SK-N-SH (cell line): ENCODE data around the gene ITPRID1. TPM values are rescaled to one million over a fixed set of nuclear protein-coding genes. Genes with fewer than 3 reads are reported as not detected.

Source experiments
- CTCF ChIA-PET: fragments of 300-600, 350-600 bp; formaldehyde crosslinking; extraction: SDS; loops from one replicate; lab custom pipeline; 2021; lab: Yijun Ruan, JAX
- POLR2A ChIA-PET: fragments of 350-600 bp; sonication (Branson Sonifier 250); formaldehyde crosslinking; extraction: SDS; loops from one replicate; lab custom pipeline; 2020; ENCODE audit warnings: antibody characterized with exemption, inconsistent platforms; lab: Yijun Ruan, JAX
- DNase-seq: peaks from one replicate; pipeline ENCODE4 v3.0.0; 2012
- H2AFZ ChIP-seq: fragments of 200-600 bp; sonication (generic); 2 replicates; pipeline ENCODE4 v1.8.1; 2016; ENCODE audit warnings: antibody characterized with exemption, mild to moderate bottlenecking, low read depth
- H3F3A ChIP-seq: fragments of 200-600 bp; sonication (generic); replicated peaks from 2 replicates; pipeline ENCODE3; 2016; ENCODE audit warnings: antibody characterized with exemption, mild to moderate bottlenecking; ENCODE audit not compliant: insufficient read depth
- H3K27ac ChIP-seq, 2 experiments: fragments of 200-500 bp in 1 of 2; fragments of 200-600 bp in 1 of 2; sonication (Bioruptor generic) in 1 of 2; sonication (generic), shearing (Covaris generic) in 1 of 2; 2 replicates each; pipeline versions ENCODE4 v1.5.1 to v1.6.1; 2014 to 2016; ENCODE audit warnings: low read depth in 2 of 2, inconsistent platforms in 1 of 2, low read length in 1 of 2, mild to moderate bottlenecking in 1 of 2, mixed read lengths in 1 of 2
- H3K27me3 ChIP-seq: fragments of 200-600 bp; sonication (generic), shearing (Covaris generic); 2 replicates; pipeline ENCODE4 v1.6.1; 2016; ENCODE audit warnings: mixed run types; ENCODE audit not compliant: insufficient read depth
- H3K36me3 ChIP-seq, 2 experiments: fragments of 200-500 bp in 1 of 2; fragments of 200-600 bp in 1 of 2; sonication (Bioruptor generic) in 1 of 2; sonication (generic) in 1 of 2; replicated peaks in 1 of 2; 2 replicates each; pipeline versions ENCODE3 to v1.5.1; 2014 to 2016; ENCODE audit warnings: low read length in 1 of 2, mild to moderate bottlenecking in 1 of 2; ENCODE audit not compliant: insufficient read depth in 2 of 2, control insufficient read depth in 1 of 2
- H3K4me1 ChIP-seq, 2 experiments: fragments of 200-500 bp in 1 of 2; fragments of 200-600 bp in 1 of 2; sonication (Bioruptor generic) in 1 of 2; sonication (generic), shearing (Covaris generic) in 1 of 2; 2 replicates each; pipeline versions ENCODE4 v1.5.1 to v1.6.1; 2014 to 2016; ENCODE audit warnings: low read depth in 1 of 2, low read length in 1 of 2, mixed run types in 1 of 2; ENCODE audit not compliant: insufficient read depth in 2 of 2, control insufficient read depth in 1 of 2
- H3K4me2 ChIP-seq: fragments of 200-600 bp; sonication (generic), shearing (Covaris generic); 2 replicates; pipeline ENCODE4 v1.6.1; 2017; ENCODE audit warnings: mixed run types
- H3K4me3 ChIP-seq, 2 experiments: fragments of 200-500 bp in 1 of 2; fragments of 200-600 bp in 1 of 2; sonication (Bioruptor generic) in 1 of 2; sonication (generic), shearing (Covaris generic) in 1 of 2; 2 replicates each; pipeline versions ENCODE4 v1.5.1 to v1.8.1; 2014 to 2016; ENCODE audit warnings: low read depth in 2 of 2, inconsistent platforms in 1 of 2, low read length in 1 of 2, mild to moderate bottlenecking in 1 of 2, mixed read lengths in 1 of 2, moderate library complexity in 1 of 2
- H3K79me2 ChIP-seq: fragments of 200-600 bp; sonication (generic); 2 replicates; pipeline ENCODE4 v1.8.1; 2017; ENCODE audit warnings: mild to moderate bottlenecking; ENCODE audit not compliant: insufficient read depth
- H3K9ac ChIP-seq: fragments of 200-600 bp; sonication (generic); 2 replicates; pipeline ENCODE4 v1.6.1; 2017; ENCODE audit warnings: mixed run types
- H3K9me2 ChIP-seq: fragments of 200-600 bp; sonication (generic); 2 replicates; pipeline ENCODE4 v1.6.1; 2017; ENCODE audit warnings: mixed run types
- H3K9me3 ChIP-seq: fragments of 200-600 bp; sonication (generic); 2 replicates; pipeline ENCODE4 v1.6.1; 2017; ENCODE audit warnings: mixed run types, mild to moderate bottlenecking, moderate library complexity
- H4K20me1 ChIP-seq: fragments of 200-600 bp; sonication (generic); 2 replicates; pipeline ENCODE4 v1.6.1; 2017; ENCODE audit warnings: mild to moderate bottlenecking, mixed run types; ENCODE audit not compliant: insufficient read depth
- EP300 ChIP-seq, 2 experiments: IDR thresholded peaks; 2 replicates each; pipeline versions ENCODE4 v1.4.0 to v1.6.1; 2012; ENCODE audit warnings: borderline replicate concordance in 1 of 2, low read depth in 1 of 2, low read length in 1 of 2
- FOSL2 ChIP-seq: IDR thresholded peaks from 2 replicates; pipeline ENCODE4 v1.4.0; 2012; ENCODE audit warnings: low read depth, mild to moderate bottlenecking, moderate library complexity, borderline replicate concordance
- FOXJ3 ChIP-seq: sonication (generic); formaldehyde crosslinking; IDR thresholded peaks from 2 replicates; pipeline ENCODE4 v1.5.1; 2020; ENCODE audit warnings: mild to moderate bottlenecking, missing genetic modification reagents
- MXI1 ChIP-seq: IDR thresholded peaks from 2 replicates; pipeline ENCODE4 v1.6.1; 2012; ENCODE audit warnings: mild to moderate bottlenecking, low read depth, low read length, improper control_type of control experiment
- NFIC ChIP-seq: IDR thresholded peaks from 2 replicates; pipeline ENCODE4 v1.4.0; 2012; ENCODE audit warnings: borderline replicate concordance
- NRF1 ChIP-seq: IDR thresholded peaks from 2 replicates; pipeline ENCODE4 v1.6.1; 2012; ENCODE audit warnings: low read depth, mild to moderate bottlenecking, low read length
- PBX3 ChIP-seq: IDR thresholded peaks from 2 replicates; pipeline ENCODE4; 2012
- RAD21 ChIP-seq: IDR thresholded peaks from 2 replicates; pipeline ENCODE4 v1.6.1; 2012; ENCODE audit warnings: mild to moderate bottlenecking, low read length
- RCOR1 ChIP-seq: fragments of 150-350 bp; IDR thresholded peaks from 2 replicates; pipeline ENCODE4 v1.6.1; 2017; ENCODE audit warnings: antibody characterized with exemption, low read length
- REST ChIP-seq: IDR thresholded peaks from 2 replicates; pipeline ENCODE4 v1.6.1; 2012; ENCODE audit warnings: mild to moderate bottlenecking, low read depth, low read length, moderate library complexity
- RFX5 ChIP-seq: IDR thresholded peaks from 2 replicates; pipeline ENCODE4 v1.6.1; 2012; ENCODE audit warnings: mild to moderate bottlenecking, improper control_type of control experiment, low read length
- TAF1 ChIP-seq: IDR thresholded peaks from 2 replicates; pipeline ENCODE4 v1.6.1; 2012; ENCODE audit warnings: low read depth, mild to moderate bottlenecking, low read length, moderate library complexity, borderline replicate concordance
- TEAD4 ChIP-seq: IDR thresholded peaks from 2 replicates; pipeline ENCODE4 v1.4.0; 2012; ENCODE audit warnings: mild to moderate bottlenecking, borderline replicate concordance; ENCODE audit not compliant: insufficient read depth
- YY1 ChIP-seq: IDR thresholded peaks from 2 replicates; pipeline ENCODE4 v1.4.0; 2012; ENCODE audit warnings: low read depth, mild to moderate bottlenecking
- WGBS: methylation state at CpG from one replicate; pipeline ENCODE4 v1.1.6; 2017; ENCODE audit warnings: low lambda C conversion rate; 5-methylcytosine and 5-hydroxymethylcytosine counted together
- polyA plus RNA-seq, 3 experiments: library from polyadenylated mRNA; depleted of rRNA; stranded (reverse); fragments of >200 nt; gene quantifications; 2 replicates each; pipeline ENCODE4 v1.2.3, GENCODE V29; 2012

ITPRID1 gene
- polyA plus RNA-seq, 1 of the 3 experiments (the other 2 are of a cell fraction) = not detected

GRCh38 chr7:31476073-31476745, 37.7 kb upstream of the ITPRID1 start:
- no peak overlapping the region for H3K4me3 ChIP-seq
- no peaks in the 10 kb centered on the region for H3F3A ChIP-seq
- 12% methylated on average over 7 of the region's 7 CpGs for WGBS
- TF ChIP-seq TAF1 (no peak), FOXJ3 (CRISPR knock-in tag) (no peak), PBX3 (no peak)
- no peak overlapping the region for H3K9ac ChIP-seq
- no peak overlapping the region for H3K4me2 ChIP-seq
- H3K27me3 ChIP-seq = peaks cover 73% of the 10 kb centered on the region
- H3K79me2 ChIP-seq = no peaks in the 10 kb centered on the region
- no peaks in the 10 kb centered on the region for H3K9me2 ChIP-seq
- H3K9me3 ChIP-seq = no peaks in the 10 kb centered on the region
- no peaks in the 10 kb centered on the region for H3K4me1 ChIP-seq
- no peaks in the 10 kb centered on the region for H3K36me3 ChIP-seq
- POLR2A ChIA-PET = no interaction called here
- CTCF ChIA-PET = interaction anchor here (0.6 to 1.6 kb wide), 3 partner anchors 10 to 687 kb away, joined by 3 to 4 read pairs (median 3); no protein-coding TSS in a partner anchor
- no peak overlapping the region for H2AFZ ChIP-seq
- no peak for DNase-seq
- no peak overlapping the region for H3K27ac ChIP-seq
- H4K20me1 ChIP-seq = no peaks in the 10 kb centered on the region

- no peak for TF ChIP-seq NRF1
- TF ChIP-seq RCOR1 = no peak
- TF ChIP-seq RAD21 = no peak
- no peak for TF ChIP-seq TEAD4
- no peak for TF ChIP-seq NFIC
- TF ChIP-seq REST = no peak
- no peak for TF ChIP-seq EP300 (IDR thresholded peaks at IDR 0.05; ENCODE audit: borderline replicate concordance in 1 of 2, low read depth in 1 of 2, low read length in 1 of 2)
- TF ChIP-seq MXI1 = no peak
- no peak for TF ChIP-seq FOSL2
- TF ChIP-seq YY1 = no peak
- no peak for TF ChIP-seq RFX5
- Histone ChIP-seq H3K4me2 (no peak overlapping the region), H2AFZ (no peak overlapping the region), H4K20me1 (no peaks in the 10 kb centered on the region), H3K79me2 (no peaks in the 10 kb centered on the region), H3K27ac (no peak overlapping the region), H3K27me3 (peaks cover 72% of the 10 kb centered on the region), H3K4me3 (no peak overlapping the region), H3K36me3 (no peaks in the 10 kb centered on the region), H3K9me3 (no peaks in the 10 kb centered on the region), H3K9ac (no peak overlapping the region), H3K4me1 (no peaks in the 10 kb centered on the region), H3F3A (no peaks in the 10 kb centered on the region), H3K9me2 (no peaks in the 10 kb centered on the region)
- POLR2A ChIA-PET = no interaction called here
- 19% methylated on average over 11 of the region's 11 CpGs for WGBS
- DNase-seq = no peak
- CTCF ChIA-PET = interaction anchor here (1.3 to 1.6 kb wide), 3 partner anchors 11 to 343 kb away, joined by 3 to 4 read pairs (median 3); no protein-coding TSS in a partner anchor
Measured at GRCh38 chr7:31476941-31477677, 36.8 kb upstream of the ITPRID1 start.
